ENCODE data around the gene SLC12A7. TPM values are rescaled to one million over a fixed set of nuclear protein-coding genes. Genes with fewer than 3 reads are reported as not detected.
"Not testable (repeated sequence)": the region's sequence is repeated elsewhere in the genome, so short reads cannot be mapped to it uniquely, and the experiment has no call there.

Gene SLC12A7
- total RNA-seq, 5 donors from 2014 or later (not counting 1 experiment from before 2014, with no cell fraction given) = 33.7 to 97.4 (median 41.2) TPM

DNA sequence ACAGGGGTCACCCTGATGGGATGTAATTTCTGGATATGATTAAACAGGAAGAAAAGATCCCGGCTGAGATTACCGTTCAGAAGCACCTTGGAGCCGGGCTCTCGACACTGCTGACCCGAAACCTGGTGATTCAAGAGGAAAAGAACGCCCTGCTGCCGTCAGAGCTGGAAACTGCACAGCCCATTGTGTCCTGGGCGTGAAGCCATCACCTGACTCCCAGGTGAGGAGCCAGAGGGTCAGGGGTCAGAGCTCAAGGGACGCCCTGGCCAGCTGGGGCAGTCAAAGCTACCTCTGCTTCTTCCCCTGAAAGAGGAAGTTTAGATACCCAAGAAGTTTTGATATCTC, 17.8 kb upstream of the SLC12A7 start:
- H3K27ac Mint-ChIP-seq = no peak overlapping the region
- no peaks in the 10 kb centered on the region for H3K36me3 ChIP-seq (ENCODE audit: control insufficient read depth in 2 of 2, extremely low read depth in 1 of 2, insufficient read depth in 1 of 2, low read length in 1 of 2)
- peaks cover 0 to 2% of the 10 kb centered on the region in 2 donors for H3K27me3 Mint-ChIP-seq
- ChIA-PET CTCF (no interaction called here), POLR2A (no interaction called here)
- no peak for ATAC-seq (replicated peaks in 1 of 4)
- H3K4me3 ChIP-seq (ENCODE audit: control insufficient read depth in 1 of 2, extremely low read depth in 1 of 2, low read length in 1 of 2) = no peak overlapping the region
- no peaks in the 10 kb centered on the region for H3K9me3 ChIP-seq
- H3K4me1 Mint-ChIP-seq = no peaks in the 10 kb centered on the region
- no peak for DNase-seq
- WGBS (ENCODE audit: insufficient coverage) = 68% methylated on average over 9 of the region's 9 CpGs
- no peak overlapping the region for H3K27ac ChIP-seq (ENCODE audit: low read length)
- no peak overlapping the region for H3K4me3 Mint-ChIP-seq
- H3K27me3 ChIP-seq (replicated peaks in 1 of 2; ENCODE audit: control insufficient read depth in 2 of 2, extremely low read depth in 1 of 2, insufficient read depth in 2 of 2, low read length in 1 of 2) = peaks cover 0 to 50% of the 10 kb centered on the region in 2 experiments
- no peaks in the 10 kb centered on the region for H3K36me3 Mint-ChIP-seq
- no peaks in the 10 kb centered on the region for H3K4me1 ChIP-seq (ENCODE audit: control insufficient read depth in 1 of 2, extremely low read depth in 1 of 2, insufficient read depth in 2 of 2, low read length in 2 of 2)
- H3K9me3 Mint-ChIP-seq = no peaks in the 10 kb centered on the region

DNA sequence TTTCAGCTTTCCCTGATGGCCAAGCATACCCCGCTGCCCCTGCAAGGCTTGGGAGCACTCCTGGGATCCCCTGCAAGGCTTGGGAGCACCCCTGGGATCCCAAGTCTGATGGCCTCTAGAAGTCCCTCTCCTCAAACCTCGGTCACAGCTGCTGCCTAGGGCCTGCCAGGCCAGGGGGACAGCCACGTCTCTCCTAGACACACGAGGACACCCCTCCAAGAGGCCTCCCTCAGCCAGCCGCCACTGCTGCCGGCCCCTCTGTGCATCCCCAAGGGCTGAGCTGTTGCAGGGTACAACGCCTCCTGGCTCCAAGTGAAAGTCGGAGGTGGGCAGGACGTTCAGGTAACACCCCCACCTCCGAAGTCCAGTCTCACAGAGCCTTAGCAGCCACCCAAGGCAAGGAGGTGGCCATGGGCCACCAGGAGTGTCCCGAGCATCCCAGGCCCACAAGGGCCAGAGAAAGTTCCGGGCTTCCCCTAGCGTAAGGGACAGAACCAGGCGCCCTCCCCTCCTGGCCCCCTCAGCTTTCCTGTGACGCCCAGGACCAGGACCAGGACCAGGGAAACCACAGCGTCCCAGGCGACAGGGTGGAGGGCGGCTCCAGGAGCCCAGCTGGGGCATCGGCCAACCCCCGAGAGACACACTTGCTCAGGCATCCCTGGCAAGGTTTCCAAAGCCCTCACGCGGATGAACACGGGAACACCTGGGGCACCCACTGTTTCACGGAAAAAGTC, 17.3 kb upstream of the SLC12A7 start:
- H3K9me3 ChIP-seq = no peaks in the 10 kb centered on the region
- 81% methylated on average over 24 of the region's 24 CpGs for WGBS (ENCODE audit: insufficient coverage)
- H3K36me3 Mint-ChIP-seq = no peaks in the 10 kb centered on the region
- H3K4me3 ChIP-seq (ENCODE audit: control insufficient read depth in 1 of 2, extremely low read depth in 1 of 2, low read length in 1 of 2) = no peak overlapping the region
- no peak overlapping the region for H3K27ac ChIP-seq (ENCODE audit: low read length)
- no peaks in the 10 kb centered on the region for H3K4me1 Mint-ChIP-seq
- POLR2A ChIA-PET = no interaction called here
- H3K36me3 ChIP-seq (ENCODE audit: control insufficient read depth in 2 of 2, extremely low read depth in 1 of 2, insufficient read depth in 1 of 2, low read length in 1 of 2) = no peaks in the 10 kb centered on the region
- ATAC-seq (replicated peaks in 1 of 4) (no peak), DNase-seq (no peak)
- H3K27ac Mint-ChIP-seq = no peak overlapping the region
- CTCF ChIA-PET = no interaction called here
- no peak overlapping the region for H3K4me3 Mint-ChIP-seq
- no peaks in the 10 kb centered on the region for H3K9me3 Mint-ChIP-seq
- peaks cover 0 to 50% of the 10 kb centered on the region in 2 experiments for H3K27me3 ChIP-seq (replicated peaks in 1 of 2; ENCODE audit: control insufficient read depth in 2 of 2, extremely low read depth in 1 of 2, insufficient read depth in 2 of 2, low read length in 1 of 2)
- no peaks in the 10 kb centered on the region for H3K4me1 ChIP-seq (ENCODE audit: control insufficient read depth in 1 of 2, extremely low read depth in 1 of 2, insufficient read depth in 2 of 2, low read length in 2 of 2)
- peaks cover 0 to 2% of the 10 kb centered on the region in 2 donors for H3K27me3 Mint-ChIP-seq

DNA sequence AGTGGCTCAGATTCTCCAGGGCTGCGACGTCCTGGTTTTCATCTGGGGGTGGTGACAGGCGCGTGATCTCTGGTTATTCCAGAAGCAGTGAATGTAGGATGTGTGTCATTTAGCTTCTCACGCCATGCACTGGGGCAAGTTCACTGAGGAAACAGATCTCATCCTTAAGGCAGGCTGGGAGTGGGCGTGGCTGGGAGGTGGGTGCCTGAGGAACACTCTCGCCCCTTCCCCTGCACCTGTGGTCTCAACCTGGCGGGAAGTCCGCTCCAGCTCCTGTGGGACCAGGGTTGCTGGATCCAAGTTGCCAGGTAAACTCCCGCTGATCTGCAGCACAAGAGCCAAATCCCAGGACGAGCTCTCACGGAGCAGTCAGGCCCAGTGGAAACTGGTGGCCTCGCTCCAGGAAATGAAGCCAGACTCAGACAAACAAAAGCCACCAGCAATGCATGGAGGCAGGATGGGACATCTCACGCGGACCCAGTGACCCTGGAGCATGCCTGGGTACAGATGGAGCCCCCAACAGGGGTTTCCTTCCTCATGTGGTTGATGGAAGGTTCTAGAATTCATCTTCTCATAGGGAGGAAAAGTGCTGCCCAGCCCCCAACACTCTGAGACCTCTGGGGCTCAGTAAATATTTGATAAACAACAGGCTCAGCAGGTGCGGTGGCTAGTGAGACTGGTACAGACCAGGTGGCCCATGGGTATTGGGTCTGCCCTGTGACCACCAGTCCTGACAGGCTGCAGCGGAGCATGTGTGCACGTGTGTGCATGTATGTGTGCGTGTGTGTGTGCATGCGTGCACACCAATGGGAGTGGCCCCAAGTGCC, 16.3 kb upstream of the SLC12A7 start:
- no peak overlapping the region for H3K27ac Mint-ChIP-seq
- H3K4me1 Mint-ChIP-seq = no peaks in the 10 kb centered on the region
- peaks cover 0 to 2% of the 10 kb centered on the region in 2 donors for H3K27me3 Mint-ChIP-seq
- Histone ChIP-seq H3K27ac (ENCODE audit: low read length) (no peak overlapping the region), H3K27me3 (replicated peaks in 1 of 2; ENCODE audit: control insufficient read depth in 2 of 2, extremely low read depth in 1 of 2, insufficient read depth in 2 of 2, low read length in 1 of 2) (peaks cover 0 to 42% of the 10 kb centered on the region in 2 experiments), H3K9me3 (no peaks in the 10 kb centered on the region), H3K36me3 (ENCODE audit: control insufficient read depth in 2 of 2, extremely low read depth in 1 of 2, insufficient read depth in 1 of 2, low read length in 1 of 2) (no peaks in the 10 kb centered on the region), H3K4me1 (ENCODE audit: control insufficient read depth in 1 of 2, extremely low read depth in 1 of 2, insufficient read depth in 2 of 2, low read length in 2 of 2) (no peaks in the 10 kb centered on the region), H3K4me3 (ENCODE audit: control insufficient read depth in 1 of 2, extremely low read depth in 1 of 2, low read length in 1 of 2) (no peak overlapping the region)
- no peak overlapping the region for H3K4me3 Mint-ChIP-seq
- no peaks in the 10 kb centered on the region for H3K9me3 Mint-ChIP-seq
- ATAC-seq (replicated peaks in 1 of 4) (no peak), DNase-seq (no peak)
- CTCF ChIA-PET = no interaction called here
- no peaks in the 10 kb centered on the region for H3K36me3 Mint-ChIP-seq
- POLR2A ChIA-PET = no interaction called here
- 98% methylated on average over 17 of the region's 20 CpGs for WGBS (ENCODE audit: insufficient coverage)

DNA sequence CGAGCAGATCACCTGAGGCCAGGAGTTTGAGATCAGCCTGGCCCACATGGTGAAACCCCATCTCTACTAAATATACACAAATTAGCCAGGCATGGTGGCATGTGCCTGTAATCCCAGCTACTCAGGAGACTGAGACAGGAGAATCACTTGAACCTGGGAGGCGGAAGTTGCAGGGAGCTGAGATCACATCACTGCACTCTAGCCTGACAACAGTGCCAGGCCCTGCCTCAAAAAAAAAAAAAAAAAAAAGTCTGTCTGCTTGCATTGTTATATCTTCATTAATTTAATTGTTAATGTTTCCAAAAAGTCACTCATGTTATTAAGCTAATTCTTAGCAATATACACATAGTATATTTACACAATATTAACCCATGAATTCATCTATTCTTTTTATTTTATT, 13.8 kb upstream of the SLC12A7 start:
- H3K27me3 Mint-ChIP-seq; H3K36me3 Mint-ChIP-seq; H3K4me1 ChIP-seq (ENCODE audit: control insufficient read depth in 1 of 2, extremely low read depth in 1 of 2, insufficient read depth in 2 of 2, low read length in 2 of 2); H3K9me3 ChIP-seq; CTCF ChIA-PET; ATAC-seq (replicated peaks in 1 of 4); DNase-seq; H3K4me3 Mint-ChIP-seq; H3K27ac Mint-ChIP-seq; H3K36me3 ChIP-seq (ENCODE audit: control insufficient read depth in 2 of 2, extremely low read depth in 1 of 2, insufficient read depth in 1 of 2, low read length in 1 of 2); H3K27ac ChIP-seq (ENCODE audit: low read length); H3K9me3 Mint-ChIP-seq; H3K4me3 ChIP-seq (ENCODE audit: control insufficient read depth in 1 of 2, extremely low read depth in 1 of 2, low read length in 1 of 2); H3K4me1 Mint-ChIP-seq: not testable (repeated sequence)
- H3K27me3 ChIP-seq (replicated peaks in 1 of 2; ENCODE audit: control insufficient read depth in 2 of 2, extremely low read depth in 1 of 2, insufficient read depth in 2 of 2, low read length in 1 of 2) = peaks cover 0 to 29% of the 10 kb centered on the region in 2 experiments
- no CpG with 5 or more reads among the region's 2 CpGs for WGBS (ENCODE audit: insufficient coverage)
- POLR2A ChIA-PET = interaction anchor here (0.6 kb wide), 2 partner anchors 12 to 504 kb away, joined by 3 to 5 read pairs; no protein-coding TSS in a partner anchor

DNA sequence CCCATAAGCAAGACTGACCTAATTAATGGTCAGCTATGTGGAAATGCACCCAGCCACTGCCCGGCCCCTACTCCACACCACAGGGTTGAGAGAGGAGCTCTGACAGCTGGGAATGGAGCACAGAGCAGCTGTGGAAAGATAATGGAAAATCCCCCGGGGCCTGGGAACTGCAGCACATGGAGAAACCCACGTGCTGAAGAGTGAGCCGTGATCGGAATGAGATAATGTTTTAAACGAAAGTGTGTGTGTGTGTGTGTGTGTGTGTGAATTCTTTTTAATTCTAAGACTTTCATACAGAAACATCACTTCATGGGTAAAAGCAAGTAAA, 13.1 kb upstream of the SLC12A7 start:
- Histone ChIP-seq H3K4me1 (ENCODE audit: control insufficient read depth in 1 of 2, extremely low read depth in 1 of 2, insufficient read depth in 2 of 2, low read length in 2 of 2) (no peaks in the 10 kb centered on the region), H3K4me3 (ENCODE audit: control insufficient read depth in 1 of 2, extremely low read depth in 1 of 2, low read length in 1 of 2) (no peak overlapping the region), H3K27me3 (replicated peaks in 1 of 2; ENCODE audit: control insufficient read depth in 2 of 2, extremely low read depth in 1 of 2, insufficient read depth in 2 of 2, low read length in 1 of 2) (peaks cover 0 to 22% of the 10 kb centered on the region in 2 experiments), H3K36me3 (ENCODE audit: control insufficient read depth in 2 of 2, extremely low read depth in 1 of 2, insufficient read depth in 1 of 2, low read length in 1 of 2) (no peaks in the 10 kb centered on the region), H3K9me3 (no peaks in the 10 kb centered on the region), H3K27ac (ENCODE audit: low read length) (no peak overlapping the region)
- ChIA-PET CTCF (no interaction called here), POLR2A (no interaction called here)
- no peak for ATAC-seq (replicated peaks in 1 of 4)
- DNase-seq = no peak
- H3K4me1 Mint-ChIP-seq = no peaks in the 10 kb centered on the region
- H3K27me3 Mint-ChIP-seq = peaks cover 0 to 2% of the 10 kb centered on the region in 2 donors
- H3K4me3 Mint-ChIP-seq = no peak overlapping the region
- no peaks in the 10 kb centered on the region for H3K9me3 Mint-ChIP-seq
- 100% methylated on average over 1 of the region's 6 CpGs for WGBS (ENCODE audit: insufficient coverage)
- no peaks in the 10 kb centered on the region for H3K36me3 Mint-ChIP-seq
- H3K27ac Mint-ChIP-seq = no peak overlapping the region

DNA sequence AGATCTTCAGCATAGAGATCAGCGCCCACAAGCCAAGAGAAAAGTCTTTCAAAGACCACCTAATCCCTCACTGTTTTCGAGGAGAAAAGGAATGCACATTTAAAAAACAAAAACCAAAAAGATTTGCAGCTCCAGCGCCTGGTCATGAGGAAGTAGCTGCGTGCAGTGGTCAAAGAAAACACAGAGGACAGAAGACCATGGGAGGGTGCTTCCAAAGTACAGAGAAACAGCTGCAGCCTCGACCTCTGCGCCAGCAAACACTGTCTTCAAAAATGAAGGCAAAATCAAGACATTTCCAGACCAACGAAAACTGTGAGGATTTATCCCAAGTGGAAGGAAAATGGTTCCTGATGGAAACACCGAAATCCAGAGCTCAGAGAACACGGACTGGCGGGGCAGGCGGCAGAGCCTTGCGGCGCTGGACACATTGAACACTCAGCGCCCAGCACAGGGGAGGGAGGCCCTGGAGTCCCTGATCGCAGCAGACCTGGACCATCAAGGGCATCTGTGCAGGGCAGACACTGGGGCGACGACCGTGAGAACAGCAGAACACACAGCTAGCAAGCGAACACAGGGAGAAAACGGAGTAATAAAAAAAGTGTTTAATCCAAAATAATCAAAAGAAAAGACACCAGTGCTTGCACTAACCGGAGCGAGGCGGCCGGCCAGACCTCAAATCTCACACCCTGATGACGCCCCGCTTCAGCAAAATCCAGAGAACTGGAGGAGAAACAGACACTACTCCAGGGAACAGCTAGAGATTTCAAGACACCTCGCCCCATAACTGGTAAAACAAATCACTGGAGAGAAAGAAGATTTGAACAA, 12.6 kb upstream of the SLC12A7 start:
- Mint-ChIP-seq H3K27ac (no peak overlapping the region), H3K4me3 (no peak overlapping the region)

More for the DNA sequence above, 12.6 kb upstream of the SLC12A7 start:
- DNase-seq = no peak
- Histone ChIP-seq H3K9me3 (no peaks in the 10 kb centered on the region), H3K4me1 (ENCODE audit: control insufficient read depth in 1 of 2, extremely low read depth in 1 of 2, insufficient read depth in 2 of 2, low read length in 2 of 2) (no peaks in the 10 kb centered on the region), H3K27me3 (replicated peaks in 1 of 2; ENCODE audit: control insufficient read depth in 2 of 2, extremely low read depth in 1 of 2, insufficient read depth in 2 of 2, low read length in 1 of 2) (peaks cover 0 to 19% of the 10 kb centered on the region in 2 experiments), H3K27ac (ENCODE audit: low read length) (no peak overlapping the region), H3K36me3 (ENCODE audit: control insufficient read depth in 2 of 2, extremely low read depth in 1 of 2, insufficient read depth in 1 of 2, low read length in 1 of 2) (no peaks in the 10 kb centered on the region), H3K4me3 (ENCODE audit: control insufficient read depth in 1 of 2, extremely low read depth in 1 of 2, low read length in 1 of 2) (no peak overlapping the region)
- Mint-ChIP-seq H3K27me3 (peaks cover 0 to 2% of the 10 kb centered on the region in 2 donors), H3K9me3 (no peaks in the 10 kb centered on the region), H3K4me1 (no peaks in the 10 kb centered on the region), H3K36me3 (no peaks in the 10 kb centered on the region)
- no peak for ATAC-seq (replicated peaks in 1 of 4)
- POLR2A ChIA-PET = no interaction called here
- CTCF ChIA-PET = no interaction called here
- WGBS (ENCODE audit: insufficient coverage) = 95% methylated on average over 15 of the region's 27 CpGs
